Measurements from ENCODE around the gene SKA2.
"Not testable (repeated sequence)": the region's sequence is repeated elsewhere in the genome, so short reads cannot be mapped to it uniquely, and the experiment has no call there.

SKA2 gene

GRCh38 chr17:59152925-59153324 is 2.1 kb downstream of the SKA2 start:
- no peak for DNase-seq (ENCODE audit: low read depth in 1 of 2, low spot score in 1 of 2)

GRCh38 chr17:59151591-59151990 is 3.4 kb downstream of the SKA2 start:
- DNase-seq (ENCODE audit: low read depth in 1 of 2, low spot score in 1 of 2) = no peak

- no peak for DNase-seq (ENCODE audit: low read depth in 1 of 2, low spot score in 1 of 2)
These were observed 4.0 kb downstream of the SKA2 start for GRCh38 chr17:59151006-59151405.

GRCh38 chr17:59149841-59150511 is 5.0 kb downstream of the SKA2 start:
- DNase-seq (ENCODE audit: low read depth in 1 of 2, low spot score in 1 of 2) = no peak

GRCh38 chr17:59149051-59149450 is 5.9 kb downstream of the SKA2 start:
- no peak for DNase-seq (ENCODE audit: low read depth in 1 of 2, low spot score in 1 of 2)

- no peak for DNase-seq (ENCODE audit: low read depth in 1 of 2, low spot score in 1 of 2)
These were observed 9.4 kb downstream of the SKA2 start for GRCh38 chr17:59145571-59146096.

GRCh38 chr17:59141860-59142259 is 13.1 kb downstream of the SKA2 start:
- DNase-seq (ENCODE audit: low read depth in 1 of 2, low spot score in 1 of 2) = no peak

- no peak for DNase-seq (ENCODE audit: low read depth in 1 of 2, low spot score in 1 of 2)
These were observed 15.0 kb downstream of the SKA2 start for GRCh38 chr17:59139939-59140338.

GRCh38 chr17:59138339-59138738 is 16.6 kb downstream of the SKA2 start:
- DNase-seq (ENCODE audit: low read depth in 1 of 2, low spot score in 1 of 2) = not testable (repeated sequence)

- no peak for DNase-seq (ENCODE audit: low read depth in 1 of 2, low spot score in 1 of 2)
These were observed 23.9 kb downstream of the SKA2 start for GRCh38 chr17:59131131-59131530.

GRCh38 chr17:59129814-59130213 is 25.2 kb downstream of the SKA2 start:
- no peak for DNase-seq (ENCODE audit: low read depth in 1 of 2, low spot score in 1 of 2)

- no peak for DNase-seq (ENCODE audit: low read depth in 1 of 2, low spot score in 1 of 2)
These were observed 28.1 kb downstream of the SKA2 start for GRCh38 chr17:59126809-59127417.

- DNase-seq (ENCODE audit: low read depth in 1 of 2, low spot score in 1 of 2) = no peak
These were observed 30.3 kb downstream of the SKA2 start for GRCh38 chr17:59124665-59125064.

- no peak for DNase-seq (ENCODE audit: low read depth in 1 of 2, low spot score in 1 of 2)
These were observed 33.0 kb downstream of the SKA2 start for GRCh38 chr17:59121901-59122480.

GRCh38 chr17:59115474-59115873 is 39.5 kb downstream of the SKA2 start:
- DNase-seq (ENCODE audit: low read depth in 1 of 2, low spot score in 1 of 2) = no peak

- no peak for DNase-seq (ENCODE audit: low read depth in 1 of 2, low spot score in 1 of 2)
These were observed 43.4 kb downstream of the SKA2 start for GRCh38 chr17:59111539-59111938.

- no peak for DNase-seq (ENCODE audit: low read depth in 1 of 2, low spot score in 1 of 2)
These were observed 44.0 kb downstream of the SKA2 start for GRCh38 chr17:59110973-59111372.

GRCh38 chr17:59108400-59109102 is 46.4 kb downstream of the SKA2 start:
- no peak for DNase-seq (ENCODE audit: low read depth in 1 of 2, low spot score in 1 of 2)

GRCh38 chr17:59107306-59107670 is 47.7 kb downstream of the SKA2 start:
- no peak for DNase-seq (ENCODE audit: low read depth in 1 of 2, low spot score in 1 of 2)

GRCh38 chr17:59106463-59107305 is 48.3 kb downstream of the SKA2 start, which contains the start of gene TRIM37:
TRIM37 (minus strand) TSS chr17:59106880; CDS start chr17:59106461, 419 bp downstream.
- DNase-seq (ENCODE audit: low read depth in 1 of 2, low spot score in 1 of 2) = peak; percentile 97 to 98
